EL (cell line): Measurements from ENCODE around the gene MLLT1.

Source experiments
- DNase-seq: peaks from one replicate; pipeline ENCODE4 v3.0.0-alpha.2; 2016

Gene MLLT1

GRCh38 chr19:6204866-6205723 lies 74.7 kb downstream of the MLLT1 start:
- DNase-seq = no peak

- DNase-seq = no peak
Observed at GRCh38 chr19:6204212-6204611, 75.6 kb downstream of the MLLT1 start.

- peak; percentile 99 for DNase-seq
Observed at GRCh38 chr19:6199240-6199994, 80.4 kb downstream of the MLLT1 start.

GRCh38 chr19:6198896-6199239 lies 80.9 kb downstream of the MLLT1 start:
- no peak for DNase-seq

- DNase-seq = no peak
Observed at GRCh38 chr19:6196361-6196760, 83.4 kb downstream of the MLLT1 start.

GRCh38 chr19:6188811-6189210 lies 91.0 kb downstream of the MLLT1 start:
- no peak for DNase-seq

GRCh38 chr19:6187374-6187773 lies 92.4 kb downstream of the MLLT1 start:
- no peak for DNase-seq

GRCh38 chr19:6185835-6186834 lies 93.6 kb downstream of the MLLT1 start:
- no peak for DNase-seq

GRCh38 chr19:6185093-6185834 lies 94.5 kb downstream of the MLLT1 start:
- no peak for DNase-seq

- no peak for DNase-seq
Observed at GRCh38 chr19:6181119-6181518, 98.7 kb downstream of the MLLT1 start.

GRCh38 chr19:6173190-6173589 lies 106.6 kb downstream of the MLLT1 start:
- DNase-seq = no peak

GRCh38 chr19:6172074-6172863 lies 107.5 kb downstream of the MLLT1 start:
- no peak for DNase-seq

- DNase-seq = no peak
Observed at GRCh38 chr19:6167115-6167514, 112.7 kb downstream of the MLLT1 start.

- no peak for DNase-seq
Observed at GRCh38 chr19:6164906-6165531, 114.8 kb downstream of the MLLT1 start.

- peak; percentile 6 for DNase-seq
Observed at GRCh38 chr19:6161271-6161850, 118.4 kb downstream of the MLLT1 start.
